DOHH2 (cell line): ENCODE results near the gene TP53AIP1.

Source experiments
- CTCF ChIP-seq: fragments of 200-600 bp; sonication (generic); IDR thresholded peaks from one replicate; pipeline ENCODE4 v1.5.1; 2014; ENCODE audit warnings: antibody characterized with exemption, mild to moderate bottlenecking, low read depth, low read length; ENCODE audit not compliant: poor library complexity, severe bottlenecking
- EZH2phosphoT487 ChIP-seq: fragments of 200-600 bp; sonication (generic); IDR thresholded peaks from 2 replicates; pipeline ENCODE4 v1.6.1; 2017; ENCODE audit warnings: borderline replicate concordance, mild to moderate bottlenecking, antibody characterized with exemption, low read length, moderate library complexity, mixed read lengths

- TF ChIP-seq CTCF (no peak), EZH2phosphoT487 (no peak)
Observed at GRCh38 chr11:128946648-128947047, 4.0 kb upstream of the TP53AIP1 start.
